Measurements from ENCODE around the gene RNF41. TPM values are rescaled to one million over a fixed set of nuclear protein-coding genes. Genes with fewer than 3 reads are reported as not detected.

The RNF41 gene
- total RNA-seq, 4 donors from 2014 or later, result 50.0 to 81.6 (median 62.0) TPM

- no peak for TF ChIP-seq POLR2A (IDR thresholded peaks at IDR 0.05)
- TF ChIP-seq CTCF (IDR thresholded peaks at IDR 0.05), result no peak
- no peak for TF ChIP-seq EP300 (IDR thresholded peaks at IDR 0.05)
- DNase-seq (ENCODE audit: low spot score in 2 of 2), result no peak
- peak overlapping the region in 1 of 4 donors; percentile 96 for H3K27ac ChIP-seq
- no peaks in the 10 kb centered on the region for H3K9me3 ChIP-seq
- no peaks in the 10 kb centered on the region for H3K27me3 ChIP-seq
- WGBS, 2 donors, result 66 to 79% methylated on average over 5 of the region's 5 CpGs
- H3K4me3 ChIP-seq, result no peak overlapping the region
- peaks cover 0 to 5% (median 0%) of the 10 kb centered on the region in 3 donors for H3K36me3 ChIP-seq
- peaks cover 0 to 46% (median 14%) of the 10 kb centered on the region in 4 donors for H3K4me1 ChIP-seq
Measured at GRCh38 chr12:56153678-56154065, 68.0 kb downstream of the RNF41 start.

- TF ChIP-seq CTCF (IDR thresholded peaks at IDR 0.05), result no peak
- no peak for TF ChIP-seq POLR2A (IDR thresholded peaks at IDR 0.05)
- no peak for TF ChIP-seq EP300 (IDR thresholded peaks at IDR 0.05)
- Histone ChIP-seq H3K9me3 (no peaks in the 10 kb centered on the region), H3K27me3 (no peaks in the 10 kb centered on the region), H3K27ac (peak overlapping the region; percentile 87 to 96 (median 92)), H3K4me3 (peak overlapping the region; percentile 55 to 74 (median 71)), H3K36me3 (peaks cover 0 to 5% (median 0%) of the 10 kb centered on the region in 3 donors), H3K4me1 (peaks cover 0 to 46% (median 14%) of the 10 kb centered on the region in 4 donors)
- no peak for DNase-seq (ENCODE audit: low spot score in 2 of 2)
- WGBS, 2 donors, result 2 to 5% methylated on average over 8 of the region's 8 CpGs
Measured at GRCh38 chr12:56152756-56153677, 68.7 kb downstream of the RNF41 start.

Other genes with a start within 250 kb of the RNF41 start
- gene RAB5B, start 247.8 kb downstream of the RNF41 start, total RNA-seq, result 100 to 1,000 TPM in 1 of 4 donors, 10 to 100 TPM in 3; 71.7 to 111 (median 83.0) TPM
- gene SUOX, start 224.6 kb downstream of the RNF41 start, total RNA-seq, result 10 to 100 TPM; 20.4 to 39.1 (median 28.1) TPM
- 1 to 10 TPM; 3.8 to 9.6 (median 6.4) TPM for gene IKZF4, start 200.9 kb downstream of the RNF41 start, total RNA-seq
- gene RPS26, start 180.0 kb downstream of the RNF41 start, total RNA-seq, result 1,000 to 10,000 TPM in 2 of 4 donors, 100 to 1,000 TPM in 2; 308 to 1,324 (median 859) TPM
- 100 to 1,000 TPM in 2 of 4 donors, 10 to 100 TPM in 2; 90.6 to 165 (median 99.8) TPM for gene ERBB3, start 141.8 kb downstream of the RNF41 start, total RNA-seq
- gene PA2G4, start 117.4 kb downstream of the RNF41 start, total RNA-seq, result 100 to 1,000 TPM in 1 of 4 donors, 10 to 100 TPM in 3; 79.6 to 104 (median 93.5) TPM
- 1,000 to 10,000 TPM; 2,638 to 4,802 (median 2,805) TPM for gene RPL41, start 105.3 kb downstream of the RNF41 start, total RNA-seq
- gene ZC3H10, start 103.7 kb downstream of the RNF41 start, total RNA-seq, result 1 to 10 TPM; 2.9 to 5.1 (median 4.8) TPM
- gene ESYT1, start 93.7 kb downstream of the RNF41 start, total RNA-seq, result 100 to 1,000 TPM in 3 of 4 donors, 10 to 100 TPM in 1; 91.2 to 235 (median 210) TPM
- gene MYL6B, start 69.3 kb downstream of the RNF41 start, total RNA-seq, result 10 to 100 TPM; 43.5 to 80.4 (median 59.1) TPM
- 1,000 to 10,000 TPM; 1,194 to 1,879 (median 1,515) TPM for gene MYL6, start 63.6 kb downstream of the RNF41 start, total RNA-seq
- gene SMARCC2, start 32.4 kb downstream of the RNF41 start, total RNA-seq, result 100 to 1,000 TPM; 104 to 139 (median 117) TPM
- gene NABP2, start 2.4 kb upstream of the RNF41 start, total RNA-seq, result 10 to 100 TPM; 15.1 to 41.7 (median 24.6) TPM
- 1 to 10 TPM in 1 of 4 donors, not detected in 3; 1.5 TPM for gene SLC39A5, start 8.1 kb upstream of the RNF41 start, total RNA-seq
- 10 to 100 TPM; 14.6 to 42.4 (median 23.9) TPM for gene ANKRD52, start 36.5 kb upstream of the RNF41 start, total RNA-seq
- 10 to 100 TPM; 14.0 to 26.1 (median 22.8) TPM for gene COQ10A, start 45.0 kb upstream of the RNF41 start, total RNA-seq
- 100 to 1,000 TPM in 1 of 4 donors, 10 to 100 TPM in 3; 63.7 to 112 (median 84.2) TPM for gene CS, start 78.4 kb upstream of the RNF41 start, total RNA-seq
- 100 to 1,000 TPM in 2 of 4 donors, 10 to 100 TPM in 2; 94.9 to 141 (median 109) TPM for gene CNPY2, start 94.1 kb upstream of the RNF41 start, total RNA-seq
- 10 to 100 TPM; 50.1 to 69.8 (median 63.5) TPM for gene PAN2, start 112.1 kb upstream of the RNF41 start, total RNA-seq
- not detected for gene IL23A, start 117.0 kb upstream of the RNF41 start, total RNA-seq
- 100 to 1,000 TPM; 163 to 296 (median 239) TPM for gene STAT2, start 138.2 kb upstream of the RNF41 start, total RNA-seq
- gene APOF, start 140.9 kb upstream of the RNF41 start, total RNA-seq, result not detected
- 1 to 10 TPM; 3.6 to 5.1 (median 4.2) TPM for gene TIMELESS, start 227.5 kb upstream of the RNF41 start, total RNA-seq
- not detected for gene MIP, start 232.7 kb upstream of the RNF41 start, total RNA-seq
- 1 to 10 TPM; 2.4 to 3.1 (median 2.8) TPM for gene SPRYD4, start 246.7 kb upstream of the RNF41 start, total RNA-seq

Data from tibial nerve (tissue), 4 donors.